Endometrial microvascular endothelial cells (primary cell): ENCODE measurements around the gene OXA1L. TPM values are rescaled to one million over a fixed set of nuclear protein-coding genes. Genes with fewer than 3 reads are reported as not detected.
"Not testable (repeated sequence)": the region's sequence is repeated elsewhere in the genome, so short reads cannot be mapped to it uniquely, and the experiment has no call there.

Experiments used
- in situ Hi-C: cut with HindIII; loops from 2 replicates; pipeline ENCODE4 v1.10.0; 2017; ENCODE audit warnings: low sequenced_read_pairs, low pct_unique_long_range_greater_than_20kb; ENCODE audit errors: inconsistent ontology term
- total RNA-seq: library from RNA; depleted of rRNA; stranded (reverse); fragments of >200 nt; gene quantifications from one replicate; pipeline ENCODE4 v1.2.3, GENCODE V29; 2015; ENCODE audit errors: inconsistent ontology term

Gene OXA1L
- 203 TPM for total RNA-seq

GRCh38 chr14:22766457-22767322 is at the start of gene OXA1L:
TSS of gene OXA1L (plus strand) at chr14:22766688. CDS start at chr14:22766702, 14 bp downstream.
- in situ Hi-C loops: no loop called here

- in situ Hi-C loops: no loop called here
Measured at GRCh38 chr14:22718091-22718490, 48.4 kb upstream of the OXA1L start.

GRCh38 chr14:22721213-22721612 is 45.3 kb upstream of the OXA1L start:
- in situ Hi-C loops: no loop called here

- in situ Hi-C loops: no loop called here
Measured at GRCh38 chr14:22723815-22724214, 42.7 kb upstream of the OXA1L start.

GRCh38 chr14:22724847-22725246 is 41.6 kb upstream of the OXA1L start:
- in situ Hi-C loops: not testable (repeated sequence)

GRCh38 chr14:22725374-22725773 is 41.1 kb upstream of the OXA1L start:
- in situ Hi-C loops: not testable (repeated sequence)

- in situ Hi-C loops: no loop called here
Measured at GRCh38 chr14:22726012-22726411, 40.5 kb upstream of the OXA1L start.

GRCh38 chr14:22732062-22732461 is 34.4 kb upstream of the OXA1L start:
- in situ Hi-C loops: not testable (repeated sequence)

GRCh38 chr14:22733829-22734228 is 32.7 kb upstream of the OXA1L start:
- in situ Hi-C loops: no loop called here

- in situ Hi-C loops: no loop called here
Measured at GRCh38 chr14:22735096-22735495, 31.4 kb upstream of the OXA1L start.

- in situ Hi-C loops: not testable (repeated sequence)
Measured at GRCh38 chr14:22736384-22736783, 30.1 kb upstream of the OXA1L start.

- in situ Hi-C loops: no loop called here
Measured at GRCh38 chr14:22737052-22737451, 29.4 kb upstream of the OXA1L start.

GRCh38 chr14:22739423-22739822 is 27.1 kb upstream of the OXA1L start:
- in situ Hi-C loops: no loop called here

GRCh38 chr14:22740020-22740419 is 26.5 kb upstream of the OXA1L start:
- in situ Hi-C loops: no loop called here

- in situ Hi-C loops: no loop called here
Measured at GRCh38 chr14:22747769-22748168, 18.7 kb upstream of the OXA1L start.

GRCh38 chr14:22748206-22748605 is 18.3 kb upstream of the OXA1L start:
- in situ Hi-C loops: no loop called here

GRCh38 chr14:22748631-22749068 is 17.8 kb upstream of the OXA1L start:
- in situ Hi-C loops: no loop called here

GRCh38 chr14:22752422-22752821 is 14.1 kb upstream of the OXA1L start:
- in situ Hi-C loops: no loop called here

GRCh38 chr14:22753586-22753985 is 12.9 kb upstream of the OXA1L start:
- in situ Hi-C loops: no loop called here

GRCh38 chr14:22757972-22758650 is 8.4 kb upstream of the OXA1L start:
- in situ Hi-C loops: not testable (repeated sequence)
